ENCODE results near the gene ZNF865. TPM values are rescaled to one million over a fixed set of nuclear protein-coding genes. Genes with fewer than 3 reads are reported as not detected.

The ZNF865 gene
- total RNA-seq, 1 donor from 2014 or later = 15.0 TPM

- Mint-ChIP-seq H3K4me1 (ENCODE audit: low read depth, unreplicated experiment) (peaks cover 16% of the 10 kb centered on the region), H3K36me3 (ENCODE audit: low read depth, unreplicated experiment) (peaks cover 9% of the 10 kb centered on the region), H3K27ac (ENCODE audit: unreplicated experiment) (no peak overlapping the region), H3K27me3 (ENCODE audit: low read depth, unreplicated experiment) (no peaks in the 10 kb centered on the region), H3K9me3 (ENCODE audit: unreplicated experiment) (peaks cover 3% of the 10 kb centered on the region), H3K4me3 (ENCODE audit: unreplicated experiment) (peak overlapping the region; percentile 69)
- peak overlapping the region; percentile 99 for H3K4me2 ChIP-seq (ENCODE audit: low read length)
- H2AFZ ChIP-seq (ENCODE audit: low read depth, low read length) = no peak overlapping the region
- no peak for DNase-seq (ENCODE audit: low read depth)
- TF ChIP-seq CTCF (IDR thresholded peaks at IDR 0.05; ENCODE audit: insufficient read depth, low read depth, low read length) = no peak
- TF ChIP-seq EZH2 (IDR thresholded peaks at IDR 0.05; ENCODE audit: insufficient read depth, low read length) = no peak
- peaks cover 14% of the 10 kb centered on the region for H3K4me1 ChIP-seq (ENCODE audit: insufficient read depth, low read length)
- H3K27me3 ChIP-seq (ENCODE audit: insufficient read depth, low read length) = no peaks in the 10 kb centered on the region
- no peak overlapping the region for H3K27ac ChIP-seq (ENCODE audit: low read depth, low read length)
- no peak overlapping the region for H3K4me3 ChIP-seq (ENCODE audit: insufficient read depth, low read depth, low read length)
- H3K9ac ChIP-seq (ENCODE audit: low read length) = no peak overlapping the region
- H3K79me2 ChIP-seq (ENCODE audit: insufficient read depth, low read length) = peaks cover 34% of the 10 kb centered on the region
- H3K36me3 ChIP-seq (ENCODE audit: insufficient read depth, low read length) = no peaks in the 10 kb centered on the region
- H3K9me3 ChIP-seq (ENCODE audit: insufficient read depth, low read depth, low read length) = no peaks in the 10 kb centered on the region
- peaks cover 22% of the 10 kb centered on the region for H4K20me1 ChIP-seq (ENCODE audit: insufficient read depth, low read length)
- FAIRE-seq = no peak
Observed at GRCh38 chr19:55603581-55604292, 1.7 kb upstream of the ZNF865 start.

GRCh38 chr19:55605207-55605636 lies 225 bp upstream of the ZNF865 start:
- Histone ChIP-seq H3K4me3 (ENCODE audit: insufficient read depth, low read depth, low read length) (peak overlapping the region; percentile 93), H3K27me3 (ENCODE audit: insufficient read depth, low read length) (no peaks in the 10 kb centered on the region), H3K27ac (ENCODE audit: low read depth, low read length) (peak overlapping the region; percentile 73), H3K4me1 (ENCODE audit: insufficient read depth, low read length) (peaks cover 14% of the 10 kb centered on the region), H2AFZ (ENCODE audit: low read depth, low read length) (no peak overlapping the region), H3K9ac (ENCODE audit: low read length) (peak overlapping the region; percentile 93), H3K79me2 (ENCODE audit: insufficient read depth, low read length) (peaks cover 49% of the 10 kb centered on the region), H3K36me3 (ENCODE audit: insufficient read depth, low read length) (peaks cover 6% of the 10 kb centered on the region), H3K4me2 (ENCODE audit: low read length) (peak overlapping the region; percentile 99), H3K9me3 (ENCODE audit: insufficient read depth, low read depth, low read length) (no peaks in the 10 kb centered on the region), H4K20me1 (ENCODE audit: insufficient read depth, low read length) (peaks cover 36% of the 10 kb centered on the region)
- TF ChIP-seq EZH2 (IDR thresholded peaks at IDR 0.05; ENCODE audit: insufficient read depth, low read length) (no peak), CTCF (IDR thresholded peaks at IDR 0.05; ENCODE audit: insufficient read depth, low read depth, low read length) (no peak)
- Mint-ChIP-seq H3K27ac (ENCODE audit: unreplicated experiment) (peak overlapping the region; percentile 96), H3K27me3 (ENCODE audit: low read depth, unreplicated experiment) (no peaks in the 10 kb centered on the region), H3K36me3 (ENCODE audit: low read depth, unreplicated experiment) (peaks cover 21% of the 10 kb centered on the region), H3K9me3 (ENCODE audit: unreplicated experiment) (peaks cover 2% of the 10 kb centered on the region), H3K4me3 (ENCODE audit: unreplicated experiment) (peak overlapping the region; percentile 86), H3K4me1 (ENCODE audit: low read depth, unreplicated experiment) (peaks cover 15% of the 10 kb centered on the region)
- DNase-seq (ENCODE audit: low read depth) = peak; percentile 86
- FAIRE-seq = no peak

GRCh38 chr19:55606471-55606787 lies 982 bp downstream of the ZNF865 start:
- peak overlapping the region; percentile 34 for H3K27ac ChIP-seq (ENCODE audit: low read depth, low read length)
- H3K4me1 ChIP-seq (ENCODE audit: insufficient read depth, low read length) = peaks cover 14% of the 10 kb centered on the region
- peaks cover 55% of the 10 kb centered on the region for H3K79me2 ChIP-seq (ENCODE audit: insufficient read depth, low read length)
- no peaks in the 10 kb centered on the region for H3K9me3 ChIP-seq (ENCODE audit: insufficient read depth, low read depth, low read length)
- Mint-ChIP-seq H3K4me3 (ENCODE audit: unreplicated experiment) (peak overlapping the region; percentile 98), H3K27me3 (ENCODE audit: low read depth, unreplicated experiment) (no peaks in the 10 kb centered on the region), H3K36me3 (ENCODE audit: low read depth, unreplicated experiment) (peaks cover 29% of the 10 kb centered on the region), H3K9me3 (ENCODE audit: unreplicated experiment) (peaks cover 4% of the 10 kb centered on the region), H3K27ac (ENCODE audit: unreplicated experiment) (peak overlapping the region; percentile 99), H3K4me1 (ENCODE audit: low read depth, unreplicated experiment) (peaks cover 15% of the 10 kb centered on the region)
- H2AFZ ChIP-seq (ENCODE audit: low read depth, low read length) = peak overlapping the region; percentile 18
- H3K4me2 ChIP-seq (ENCODE audit: low read length) = peak overlapping the region; percentile 99
- H3K4me3 ChIP-seq (ENCODE audit: insufficient read depth, low read depth, low read length) = peak overlapping the region; percentile 93
- peaks cover 6% of the 10 kb centered on the region for H3K36me3 ChIP-seq (ENCODE audit: insufficient read depth, low read length)
- no peak for TF ChIP-seq CTCF (IDR thresholded peaks at IDR 0.05; ENCODE audit: insufficient read depth, low read depth, low read length)
- no peak for TF ChIP-seq EZH2 (IDR thresholded peaks at IDR 0.05; ENCODE audit: insufficient read depth, low read length)
- no peaks in the 10 kb centered on the region for H3K27me3 ChIP-seq (ENCODE audit: insufficient read depth, low read length)
- FAIRE-seq (no peak), DNase-seq (ENCODE audit: low read depth) (no peak)
- H3K9ac ChIP-seq (ENCODE audit: low read length) = peak overlapping the region; percentile 93
- H4K20me1 ChIP-seq (ENCODE audit: insufficient read depth, low read length) = peaks cover 48% of the 10 kb centered on the region
